HepG2 (cell line): ENCODE results near the gene TM4SF18. TPM values are rescaled to one million over a fixed set of nuclear protein-coding genes. Genes with fewer than 3 reads are reported as not detected.

Source experiments
- CC2D1A ChIP-seq: sonication (generic); formaldehyde crosslinking; IDR thresholded peaks from 2 replicates; pipeline ENCODE4 v1.8.1; 2023; ENCODE audit warnings: mild to moderate bottlenecking, missing genetic modification reagents
- CEBPZ ChIP-seq: IDR thresholded peaks from 2 replicates; pipeline ENCODE4 v1.6.1; 2012; ENCODE audit warnings: low read length, improper control_type of control experiment
- FOXO1 ChIP-seq: sonication (generic); formaldehyde crosslinking; IDR thresholded peaks from 2 replicates; pipeline ENCODE4 v1.4.0; 2020; ENCODE audit warnings: missing genetic modification reagents
- FOXO4 ChIP-seq: sonication (generic); formaldehyde crosslinking; conservative IDR thresholded peaks from 2 replicates; pipeline ENCODE4 v1.8.1; 2023; ENCODE audit warnings: missing genetic modification reagents
- GPBP1L1 ChIP-seq: sonication (generic); formaldehyde crosslinking; IDR thresholded peaks from 2 replicates; pipeline ENCODE4 v1.5.0; 2020; ENCODE audit warnings: mild to moderate bottlenecking, missing genetic modification reagents
- IKZF5 ChIP-seq: IDR thresholded peaks from 2 replicates; pipeline ENCODE4 v1.6.1; 2018; ENCODE audit warnings: missing genetic modification reagents, mild to moderate bottlenecking, missing compliant biosample characterization
- MED8 ChIP-seq: sonication (generic); formaldehyde crosslinking; IDR thresholded peaks from 2 replicates; pipeline ENCODE4 v1.8.1; 2023; ENCODE audit warnings: mild to moderate bottlenecking, missing genetic modification reagents; ENCODE audit not compliant: insufficient replicate concordance
- MLLT10 ChIP-seq: sonication (generic); formaldehyde crosslinking; IDR thresholded peaks from 2 replicates; pipeline ENCODE4 v1.4.0; 2020; ENCODE audit warnings: missing genetic modification reagents
- PBX3 ChIP-seq: sonication (generic); formaldehyde crosslinking; IDR thresholded peaks from 2 replicates; pipeline ENCODE4 v1.8.1; 2023; ENCODE audit warnings: missing genetic modification reagents, inconsistent platforms, borderline replicate concordance
- PRDM4 ChIP-seq: sonication (generic); formaldehyde crosslinking; IDR thresholded peaks from 2 replicates; pipeline ENCODE4 v1.9.0; 2021; ENCODE audit warnings: missing genetic modification reagents, borderline replicate concordance
- RXRB ChIP-seq: IDR thresholded peaks from 2 replicates; pipeline ENCODE4 v1.6.1; 2016; ENCODE audit warnings: borderline replicate concordance, missing genetic modification reagents, missing compliant biosample characterization
- SIN3A ChIP-seq: IDR thresholded peaks from 2 replicates; pipeline ENCODE4 v1.6.1; 2011; ENCODE audit warnings: low read depth, mild to moderate bottlenecking, control low read depth, low read length, borderline replicate concordance
- SMAD9 ChIP-seq: sonication (generic); formaldehyde crosslinking; IDR thresholded peaks from 2 replicates; pipeline ENCODE4 v1.5.1; 2020; ENCODE audit warnings: mild to moderate bottlenecking, missing genetic modification reagents
- TP53 ChIP-seq: sonication (generic); formaldehyde crosslinking; conservative IDR thresholded peaks from 2 replicates; pipeline ENCODE4 v1.4.0; 2020; ENCODE audit warnings: missing genetic modification reagents
- ZBTB42 ChIP-seq: sonication (generic); formaldehyde crosslinking; IDR thresholded peaks from 2 replicates; pipeline ENCODE4 v1.5.0; 2020; ENCODE audit warnings: mild to moderate bottlenecking, missing genetic modification reagents
- ZNF431 ChIP-seq: sonication (generic); formaldehyde crosslinking; IDR thresholded peaks from 2 replicates; pipeline ENCODE4 v1.9.0; 2022; ENCODE audit warnings: missing genetic modification reagents, low read depth, mild to moderate bottlenecking, borderline replicate concordance
- polyA plus RNA-seq, 8 experiments: library from polyadenylated mRNA; depleted of rRNA in 3 of 8; stranded (reverse) in 7 of 8; unstranded in 1 of 8; fragments of >200 nt; fragmentation: Illumina TruSeq in 4 of 8; extraction: Trizol in 4 of 8; gene quantifications; 2 replicates each; pipeline versions ENCODE4 v1.2.1 to v1.2.3, GENCODE V29; 2011 to 2016; ENCODE audit warnings: low read depth in 4 of 8, missing spikeins in 1 of 8, mixed read lengths in 1 of 8; ENCODE audit not compliant: insufficient read depth in 1 of 8
- total RNA-seq, 5 experiments: library from RNA; depleted of rRNA; stranded (reverse); fragments of >200 nt; fragmentation: Illumina TruSeq; extraction: Trizol; gene quantifications; 2 replicates each; pipeline ENCODE4 v1.2.3, GENCODE V29; 2016; ENCODE audit warnings: low read depth in 1 of 5

TM4SF18 gene
- total and polyA plus RNA-seq, 2 of the 13 experiments (the other 11 are each of a cell fraction or from before 2014, with no cell fraction given), result 0.15 TPM; not detected in 1

GRCh38 chr3:149377408-149378364 is 44.2 kb upstream of the TM4SF18 start, which contains the start of gene TM4SF1 (continued):
- TF ChIP-seq PBX3 (no peak), FOXO4 (no peak), GPBP1L1 (CRISPR knock-in tag) (no peak), CEBPZ (no peak), MED8 (CRISPR knock-in tag) (no peak), CC2D1A (no peak), ZBTB42 (CRISPR knock-in tag) (no peak), SMAD9 (CRISPR knock-in tag) (no peak), IKZF5 (peak; percentile 91; the same call in 1 of the 2 replicates), ZNF431 (CRISPR knock-in tag) (peak; percentile 77; the same call in 1 of the 2 replicates), TP53 (CRISPR knock-in tag) (0 out of 2 replicates have a peak, but pooled peaks have one; percentile 83), SIN3A (peak; percentile 88; the same call in 1 of the 2 replicates), MLLT10 (CRISPR knock-in tag) (no peak), FOXO1 (CRISPR knock-in tag) (peak; percentile 61; the same call in 1 of the 2 replicates), RXRB (CRISPR knock-in tag) (peak; percentile 78; the same call in 1 of the 2 replicates), PRDM4 (CRISPR knock-in tag) (no peak)
